ENCODE data around the gene PRPSAP2.

GRCh38 chr17:18938692-18939023 is 80.7 kb downstream of the PRPSAP2 start:
- TF ChIP-seq CTCF (IDR thresholded peaks at IDR 0.05; ENCODE audit: low read depth, low read length): no peak
- no peak for TF ChIP-seq EZH2phosphoT487 (IDR thresholded peaks at IDR 0.05; ENCODE audit: low read depth)

All from OCI-LY3 (cell line).